GM12878 (cell line): ENCODE results near the gene PAK5. TPM values are rescaled to one million over a fixed set of nuclear protein-coding genes. Genes with fewer than 3 reads are reported as not detected.

Experiments
- ATAC-seq: fragments of 200-7000 bp; cut with Tn5 transposase; 3 replicates; pipeline ENCODE4 v1.9.1; 2020; ENCODE audit warnings: mild to moderate bottlenecking, moderate library complexity
- BruUV-seq: library from RNA; stranded (reverse); fragments of 400-500 nt; replicated peaks from 2 replicates; lab custom pipeline; 2021; lab: Mats Ljungman, UMichigan
- CTCF ChIA-PET: fragments of 300-600 bp; sonication (Branson Sonifier 250); formaldehyde crosslinking; extraction: SDS; loops from one replicate; lab custom pipeline; 2021; ENCODE audit warnings: inconsistent platforms; lab: Yijun Ruan, JAX
- POLR2A ChIA-PET: fragments of 350-600 bp; formaldehyde crosslinking; extraction: SDS; loops from one replicate; lab custom pipeline; 2021; ENCODE audit warnings: inconsistent platforms; lab: Charles Lee
- RAD21 ChIA-PET: fragments of 300-600 bp; sonication (Branson Sonifier 250); formaldehyde crosslinking; loops from one replicate; lab custom pipeline; 2023; ENCODE audit warnings: antibody characterized with exemption; ENCODE audit not compliant: unreplicated experiment; lab: Charles Lee
- SMC1A ChIA-PET: fragments of 300-600 bp; sonication (Branson Sonifier 250); formaldehyde crosslinking; loops from one replicate; lab custom pipeline; 2023; ENCODE audit not compliant: unreplicated experiment, uncharacterized antibody; lab: Charles Lee
- DNase-seq: peaks from one replicate; pipeline ENCODE4 v3.0.0-alpha.2; 2011; ENCODE audit warnings: low read depth, low spot score
- FAIRE-seq: peaks from 3 replicates; lab custom pipeline; 2011; peaks lifted over from hg19 to GRCh38; lab: Jason Lieb, UNC
- H2AFZ ChIP-seq: 2 replicates; pipeline ENCODE4 v1.6.0; 2011; ENCODE audit warnings: low read depth, low read length, control low read depth; ENCODE audit not compliant: control insufficient read depth
- H3K27ac ChIP-seq: 2 replicates; pipeline ENCODE4 v1.5.1; 2011; ENCODE audit warnings: control low read depth; ENCODE audit not compliant: control insufficient read depth, insufficient read depth
- H3K27me3 ChIP-seq, 2 experiments: replicated peaks in 1 of 2; 2 replicates each; pipeline versions ENCODE4 v1.6.0 to v1.6.1; 2011; ENCODE audit warnings: low read length in 1 of 2; ENCODE audit not compliant: control insufficient read depth in 2 of 2, insufficient read depth in 2 of 2
- H3K36me3 ChIP-seq, 2 experiments: 2 replicates each; pipeline ENCODE4 v1.5.1; 2011; ENCODE audit warnings: low read length in 1 of 2; ENCODE audit not compliant: control insufficient read depth in 2 of 2, insufficient read depth in 2 of 2
- H3K4me1 ChIP-seq: 2 replicates; pipeline ENCODE4 v1.6.1; 2011; ENCODE audit warnings: mild to moderate bottlenecking, low read length, moderate library complexity, mixed read lengths; ENCODE audit not compliant: control insufficient read depth, insufficient read depth
- H3K4me2 ChIP-seq: 2 replicates; pipeline ENCODE4 v1.6.0; 2011; ENCODE audit warnings: control low read depth; ENCODE audit not compliant: control insufficient read depth, insufficient read depth
- H3K4me3 ChIP-seq: fragments of 200-600 bp; sonication (generic); 2 replicates; pipeline ENCODE4 v1.5.1; 2016
- H3K79me2 ChIP-seq: 2 replicates; pipeline ENCODE4 v1.6.0; 2011; ENCODE audit warnings: low read length; ENCODE audit not compliant: control insufficient read depth, insufficient read depth
- H3K9ac ChIP-seq: 2 replicates; pipeline ENCODE4 v1.8.0; 2011; ENCODE audit warnings: low read length, control low read depth, mixed read lengths; ENCODE audit not compliant: control insufficient read depth, insufficient read depth
- H3K9me3 ChIP-seq: replicated peaks from 3 replicates; pipeline ENCODE4 v1.5.1; 2011; ENCODE audit warnings: mild to moderate bottlenecking, low read length; ENCODE audit not compliant: control insufficient read depth, insufficient read depth
- H4K20me1 ChIP-seq: 2 replicates; pipeline ENCODE4 v1.6.0; 2011; ENCODE audit not compliant: control insufficient read depth, insufficient read depth
- BMI1 ChIP-seq: fragments of 450-650 bp; IDR thresholded peaks from 2 replicates; pipeline ENCODE4 v1.6.1; 2016; ENCODE audit warnings: mild to moderate bottlenecking, moderate library complexity, borderline replicate concordance
- CTCF ChIP-seq, 3 experiments: IDR thresholded peaks in 2 of 3; conservative IDR thresholded peaks in 1 of 3; 2 replicates each; pipeline ENCODE4 v1.5.1; 2011; ENCODE audit warnings: low read depth in 3 of 3, low read length in 3 of 3, mild to moderate bottlenecking in 3 of 3, control low read depth in 2 of 3, moderate library complexity in 2 of 3, inconsistent platforms in 1 of 3, mixed read lengths in 1 of 3; ENCODE audit not compliant: control insufficient read depth in 2 of 3, insufficient read depth in 1 of 3; ENCODE audit errors: extremely low read depth in 1 of 3
- DPF2 ChIP-seq: fragments of 450-650 bp; IDR thresholded peaks from 2 replicates; pipeline ENCODE4 v1.6.1; 2017; ENCODE audit warnings: mild to moderate bottlenecking
- ESRRA ChIP-seq: IDR thresholded peaks from 2 replicates; pipeline ENCODE4 v1.6.1; 2012; ENCODE audit warnings: mild to moderate bottlenecking, low read length, improper control_type of control experiment
- MXI1 ChIP-seq: fragments of 150-350 bp; IDR thresholded peaks from 2 replicates; pipeline ENCODE4 v1.6.1; 2011; ENCODE audit warnings: low read depth, mild to moderate bottlenecking, inconsistent platforms, low read length, improper control_type of control experiment
- NFIC ChIP-seq: IDR thresholded peaks from 2 replicates; pipeline ENCODE4 v1.6.1; 2012; ENCODE audit warnings: low read depth, mild to moderate bottlenecking, inconsistent platforms, low read length, moderate library complexity
- NFYB ChIP-seq: IDR thresholded peaks from 2 replicates; pipeline ENCODE4 v1.6.1; 2011; ENCODE audit warnings: low read depth, mild to moderate bottlenecking, low read length, improper control_type of control experiment, moderate library complexity; ENCODE audit not compliant: insufficient read depth
- NRF1 ChIP-seq: conservative IDR thresholded peaks from 2 replicates; pipeline ENCODE4 v1.6.1; 2011; ENCODE audit warnings: mild to moderate bottlenecking, low read depth, low read length, improper control_type of control experiment
- REST ChIP-seq: IDR thresholded peaks from 2 replicates; pipeline ENCODE4 v1.6.1; 2012; ENCODE audit warnings: mild to moderate bottlenecking, low read depth, low read length
- SREBF1 ChIP-seq: IDR thresholded peaks from 2 replicates; pipeline ENCODE4 v1.6.1; 2012; ENCODE audit warnings: mild to moderate bottlenecking, low read length
- TCF7 ChIP-seq: IDR thresholded peaks from 2 replicates; pipeline ENCODE4 v1.6.1; 2014; ENCODE audit warnings: antibody characterized with exemption, borderline replicate concordance
- ZNF274 ChIP-seq: IDR thresholded peaks from one replicate; pipeline ENCODE4 v1.8.0; 2011; ENCODE audit not compliant: insufficient read length, insufficient read depth
- WGBS: methylation state at CpG from one replicate; pipeline ENCODE4 v1.1.6; 2016; ENCODE audit warnings: low lambda C conversion rate; ENCODE audit not compliant: insufficient replicate concordance, insufficient coverage; ENCODE audit errors: missing lambda C conversion rate; 5-methylcytosine and 5-hydroxymethylcytosine counted together
- in situ Hi-C: fragments of 300-500 bp; cut with MboI; formaldehyde crosslinking; loops from 9 replicates; pipeline ENCODE4 v1.14.3; 2018; ENCODE audit warnings: mixed read lengths
- intact Hi-C: fragments of 100-400 bp; cut with micrococcal nuclease; formaldehyde crosslinking; loops from one replicate; pipeline ENCODE4 v1.14.2; 2022; ENCODE audit not compliant: unreplicated experiment
- polyA plus RNA-seq, 11 experiments: library from polyadenylated mRNA; depleted of rRNA in 4 of 11; unstranded in 6 of 11; stranded (reverse) in 5 of 11; fragments of >200 nt; fragmentation: Nextera tagmentation in 4 of 11; fragmentation: Illumina TruSeq in 1 of 11; extraction: Ambion mirVana in 4 of 11; extraction: Trizol in 1 of 11; gene quantifications; 1 replicate in 1 of 11; 2 replicates in 10 of 11; pipeline versions ENCODE4 v1.2.1 to v1.2.3, GENCODE V29; 2011 to 2016; ENCODE audit warnings: inconsistent platforms in 2 of 11, missing spikeins in 2 of 11, low read depth in 1 of 11
- total RNA-seq, 4 experiments: library from RNA; depleted of rRNA in 3 of 4; stranded (reverse); fragments of >200 nt in 3 of 4; fragmentation: Illumina TruSeq in 1 of 4; extraction: Trizol in 1 of 4; gene quantifications; 2 replicates each; pipeline versions ENCODE4 v1.2.1 to v1.2.3, GENCODE V29; 2013 to 2021

The PAK5 gene
- total and polyA plus RNA-seq, 10 of the 15 experiments (the other 5 are each of a cell fraction or from before 2014, with no cell fraction given) = not detected

GRCh38 chr20:9663423-9663822 lies 175.5 kb downstream of the PAK5 start (continued):
- no peak for TF ChIP-seq NFYB
- TF ChIP-seq CTCF (IDR thresholded peaks at IDR 0.05 in 2 of 3, conservative IDR thresholded peaks at IDR 0.05 in 1 of 3; ENCODE audit: control insufficient read depth in 2 of 3, extremely low read depth in 1 of 3, insufficient read depth in 1 of 3, low read depth in 3 of 3, low read length in 3 of 3) = no peak
- TF ChIP-seq BMI1 = no peak
- TF ChIP-seq NFIC = no peak

- POLR2A ChIA-PET = no interaction called here
- no peak overlapping the region for H2AFZ ChIP-seq
- no peak overlapping the region for H3K4me3 ChIP-seq
- CTCF ChIA-PET = no interaction called here
- no peak overlapping the region for H3K27ac ChIP-seq
- SMC1A ChIA-PET = no interaction called here
- no peaks in the 10 kb centered on the region for H3K4me1 ChIP-seq
- BruUV-seq = no TSS peak
- no peaks in the 10 kb centered on the region for H3K36me3 ChIP-seq
- intact Hi-C loops = no loop called here
- FAIRE-seq (no peak), ATAC-seq (no peak), DNase-seq (no peak)
- no peaks in the 10 kb centered on the region for H3K79me2 ChIP-seq
- H4K20me1 ChIP-seq = no peaks in the 10 kb centered on the region
- TF ChIP-seq ESRRA (no peak), DPF2 (no peak), SREBF1 (no peak), TCF7 (no peak), MXI1 (no peak), NRF1 (no peak), REST (peak; percentile 87), ZNF274 (no peak)
- in situ Hi-C loops = no loop called here
- no peak overlapping the region for H3K9ac ChIP-seq
- RAD21 ChIA-PET = no interaction called here
- no peak overlapping the region for H3K4me2 ChIP-seq
- no peaks in the 10 kb centered on the region for H3K27me3 ChIP-seq
- no peaks in the 10 kb centered on the region for H3K9me3 ChIP-seq
- 29% methylated on average over 8 of the region's 8 CpGs for WGBS
Measured at GRCh38 chr20:9660236-9660868, 178.5 kb downstream of the PAK5 start.
